Choroid plexus epithelial cell (primary cell): ENCODE measurements around the gene ASIC2.
"Not testable (repeated sequence)": the region's sequence is repeated elsewhere in the genome, so short reads cannot be mapped to it uniquely, and the experiment has no call there.

Experiments
- DNase-seq: peaks from one replicate; pipeline ENCODE4 v3.0.0-alpha.2; 2010; ENCODE audit warnings: low read depth
- H3K4me3 ChIP-seq: 2 replicates; pipeline ENCODE4 v1.5.1; 2011; ENCODE audit warnings: low read depth, mild to moderate bottlenecking, control low read depth, low read length, moderate library complexity
- CTCF ChIP-seq: conservative IDR thresholded peaks from 2 replicates; pipeline ENCODE4 v1.5.1; 2011; ENCODE audit warnings: low read depth, mild to moderate bottlenecking, control low read depth, inconsistent platforms, low read length, moderate library complexity

Gene ASIC2

DNA sequence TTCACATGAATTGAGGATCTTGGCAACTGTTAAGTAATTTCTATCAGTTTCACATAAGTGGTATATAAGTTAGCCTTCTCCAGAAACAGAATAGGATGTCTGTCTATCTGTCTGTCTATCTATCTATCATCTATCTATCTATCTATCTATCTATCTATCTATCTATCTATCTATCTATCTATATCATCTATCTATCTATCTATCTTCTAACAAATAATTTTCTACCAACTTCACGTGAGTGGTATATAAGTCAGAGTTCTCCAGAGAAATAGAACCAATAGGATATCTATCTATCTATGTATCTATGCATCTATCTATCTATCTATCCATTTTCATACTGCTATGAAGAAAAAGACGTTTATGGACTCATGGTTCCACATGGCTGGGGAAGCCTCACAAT lies 312.9 kb downstream of the ASIC2 start:
- H3K4me3 ChIP-seq: no peak overlapping the region
- no peak for TF ChIP-seq CTCF
- DNase-seq: no peak

DNA sequence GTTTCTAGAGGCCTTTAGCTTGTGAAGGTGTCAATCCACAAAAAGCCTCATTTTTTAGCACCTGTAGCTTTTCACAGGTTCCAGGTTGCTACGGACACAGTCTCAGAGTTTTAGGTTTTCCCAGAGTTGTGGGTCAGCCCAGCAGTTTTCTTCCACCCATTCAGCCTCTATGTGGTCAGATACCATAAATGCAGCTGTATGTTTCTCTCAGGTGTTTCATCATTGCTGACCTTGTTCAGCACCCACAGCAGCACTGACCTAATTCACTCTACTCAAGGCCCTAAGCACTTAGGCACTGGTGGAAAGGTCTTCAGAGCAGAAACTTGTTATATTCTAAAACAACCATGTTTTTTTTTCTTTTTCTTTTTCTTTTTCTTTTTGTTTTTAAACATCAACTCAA lies 316.5 kb downstream of the ASIC2 start:
- DNase-seq: no peak
- no peak for TF ChIP-seq CTCF
- no peak overlapping the region for H3K4me3 ChIP-seq

GRCh38 chr17:32976131-32976530 lies 317.0 kb downstream of the ASIC2 start:
- no peak for TF ChIP-seq CTCF
- no peak for DNase-seq

GRCh38 chr17:32971171-32971570 lies 321.9 kb downstream of the ASIC2 start:
- peak; percentile 46 for DNase-seq
- TF ChIP-seq CTCF: no peak

More at GRCh38 chr17:32976131-32976530, 317.0 kb downstream of the ASIC2 start:
- no peak overlapping the region for H3K4me3 ChIP-seq

GRCh38 chr17:32970281-32970680 lies 322.8 kb downstream of the ASIC2 start:
- TF ChIP-seq CTCF: no peak
- no peak overlapping the region for H3K4me3 ChIP-seq
- no peak for DNase-seq

More at GRCh38 chr17:32971171-32971570, 321.9 kb downstream of the ASIC2 start:
- H3K4me3 ChIP-seq: no peak overlapping the region

DNA sequence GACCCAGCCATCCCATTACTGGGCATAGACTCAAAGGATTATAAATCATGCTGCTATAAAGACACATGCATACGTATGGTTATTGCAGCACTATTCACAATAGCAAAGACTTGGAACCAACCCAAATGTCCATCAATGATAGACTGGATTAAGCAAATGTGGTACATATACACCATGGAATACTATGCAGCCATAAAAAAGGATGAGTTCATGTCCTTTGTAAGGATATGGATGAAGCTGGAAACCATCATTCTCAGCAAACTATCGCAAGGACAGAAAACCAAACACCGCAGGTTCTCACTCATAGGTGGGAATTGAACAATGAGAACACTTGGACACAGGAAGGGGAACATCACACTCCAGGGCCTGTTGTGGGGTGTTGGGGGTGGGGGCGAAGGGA lies 323.9 kb downstream of the ASIC2 start:
- DNase-seq: not testable (repeated sequence)

DNA sequence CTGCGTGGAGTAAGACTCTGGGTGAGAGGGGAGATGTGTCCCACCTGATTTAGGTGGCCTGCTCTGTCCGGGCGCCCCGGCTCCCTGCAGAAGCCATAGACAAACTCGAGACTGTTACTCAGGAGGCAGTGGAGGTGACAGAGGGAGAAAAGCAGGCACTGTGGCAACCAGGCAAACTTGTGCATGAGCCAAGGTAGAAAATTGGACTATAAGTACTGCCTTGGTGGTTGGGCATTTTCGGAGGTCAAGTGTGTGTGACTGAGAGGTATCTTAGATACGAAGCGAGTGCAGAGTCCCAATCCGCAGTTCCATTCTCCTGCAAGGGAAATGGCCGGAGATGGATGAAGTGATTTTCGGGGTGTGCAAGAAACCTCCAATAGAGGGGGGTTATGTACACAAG lies 328.6 kb downstream of the ASIC2 start:
- H3K4me3 ChIP-seq: no peak overlapping the region
- no peak for TF ChIP-seq CTCF
- DNase-seq: no peak

More for the DNA sequence above, 323.9 kb downstream of the ASIC2 start:
- H3K4me3 ChIP-seq: not testable (repeated sequence)
